IMR-90 (cell line): Measurements from ENCODE around the gene CDH13. TPM values are rescaled to one million over a fixed set of nuclear protein-coding genes. Genes with fewer than 3 reads are reported as not detected.

ENCODE experiments used
- ATAC-seq: fragments of 200-7000 bp; cut with Tn5 transposase; 2 replicates; pipeline ENCODE4 v1.9.1; 2020; ENCODE audit warnings: low read depth, mild to moderate bottlenecking, moderate library complexity
- BruUV-seq: library from RNA; stranded (reverse); fragments of 400-500 nt; replicated peaks from 2 replicates; lab custom pipeline; 2021; lab: Mats Ljungman, UMichigan
- CTCF ChIA-PET: fragments of 300-600 bp; formaldehyde crosslinking; extraction: SDS; loops from one replicate; lab custom pipeline; 2021; ENCODE audit warnings: antibody characterized with exemption; lab: Yijun Ruan, JAX
- POLR2A ChIA-PET: fragments of 300-600 bp; sonication (Branson Sonifier 250); formaldehyde crosslinking; loops from one replicate; lab custom pipeline; 2022; ENCODE audit warnings: antibody characterized with exemption; ENCODE audit not compliant: unreplicated experiment; lab: Charles Lee
- DNase-seq: peaks from one replicate; pipeline ENCODE4 v3.0.0; 2013
- H2AFZ ChIP-seq: replicated peaks from 2 replicates; pipeline ENCODE3; 2013; ENCODE audit warnings: low read length, mild to moderate bottlenecking; ENCODE audit not compliant: poor library complexity
- H2AK5ac ChIP-seq: 2 replicates; pipeline ENCODE4 v1.6.1; 2013; ENCODE audit warnings: low read depth, low read length, inconsistent platforms
- H2AK9ac ChIP-seq: replicated peaks from 2 replicates; pipeline ENCODE3; 2013; ENCODE audit warnings: mild to moderate bottlenecking, low read depth, low read length, moderate library complexity; ENCODE audit not compliant: poor library complexity
- H2BK120ac ChIP-seq: 2 replicates; pipeline ENCODE4 v1.6.1; 2013; ENCODE audit warnings: low read depth, low read length, inconsistent platforms
- H2BK15ac ChIP-seq: 3 replicates; pipeline ENCODE4 v1.6.1; 2013; ENCODE audit warnings: low read depth, low read length, inconsistent platforms
- H2BK20ac ChIP-seq: 2 replicates; pipeline ENCODE4 v1.6.1; 2013; ENCODE audit warnings: low read depth, mild to moderate bottlenecking, inconsistent platforms, low read length, moderate library complexity
- H2BK5ac ChIP-seq: 2 replicates; pipeline ENCODE4 v1.6.1; 2013; ENCODE audit warnings: mild to moderate bottlenecking, low read depth, low read length, inconsistent platforms; ENCODE audit not compliant: poor library complexity, severe bottlenecking
- H3K14ac ChIP-seq: replicated peaks from 2 replicates; pipeline ENCODE4 v1.6.1; 2013; ENCODE audit warnings: low read depth, low read length, inconsistent platforms
- H3K18ac ChIP-seq: 2 replicates; pipeline ENCODE4 v1.6.1; 2013; ENCODE audit warnings: low read depth, low read length, control low read depth
- H3K23ac ChIP-seq: 2 replicates; pipeline ENCODE4 v1.6.1; 2013; ENCODE audit warnings: low read depth, low read length, inconsistent platforms
- H3K27ac ChIP-seq: 2 replicates; pipeline ENCODE4 v1.5.1; 2013; ENCODE audit warnings: mild to moderate bottlenecking, control low read depth, low read length; ENCODE audit not compliant: insufficient read depth
- H3K27me3 ChIP-seq: 2 replicates; pipeline ENCODE4 v1.6.1; 2013; ENCODE audit warnings: low read length; ENCODE audit not compliant: control insufficient read depth, insufficient read depth
- H3K36me3 ChIP-seq: 2 replicates; pipeline ENCODE4 v1.6.1; 2013; ENCODE audit warnings: low read length, mixed read lengths; ENCODE audit not compliant: control insufficient read depth, insufficient read depth
- H3K4ac ChIP-seq: 2 replicates; pipeline ENCODE4 v1.6.1; 2013; ENCODE audit warnings: low read depth, low read length, inconsistent platforms
- H3K4me1 ChIP-seq: 2 replicates; pipeline ENCODE4 v1.6.1; 2013; ENCODE audit warnings: low read length, mixed read lengths; ENCODE audit not compliant: control insufficient read depth, insufficient read depth
- H3K4me2 ChIP-seq: 2 replicates; pipeline ENCODE4 v1.6.1; 2013; ENCODE audit warnings: low read depth, mild to moderate bottlenecking, control low read depth, low read length, moderate library complexity
- H3K4me3 ChIP-seq: 2 replicates; pipeline ENCODE4 v1.5.1; 2013; ENCODE audit warnings: low read depth, mild to moderate bottlenecking, control low read depth, low read length, moderate library complexity; ENCODE audit not compliant: insufficient read depth
- H3K56ac ChIP-seq: 2 replicates; pipeline ENCODE4 v1.6.1; 2013; ENCODE audit warnings: low read length, inconsistent platforms; ENCODE audit not compliant: insufficient read depth; ENCODE audit errors: extremely low read depth
- H3K79me1 ChIP-seq, 2 experiments: 2 replicates each; pipeline ENCODE4 v1.6.1; 2013; ENCODE audit warnings: low read length in 2 of 2, inconsistent platforms in 1 of 2, low read depth in 1 of 2
- H3K9ac ChIP-seq: 2 replicates; pipeline ENCODE4 v1.6.1; 2013; ENCODE audit warnings: low read depth, low read length, control low read depth
- H3K9me1 ChIP-seq: 2 replicates; pipeline ENCODE4 v1.6.1; 2013; ENCODE audit warnings: low read length, inconsistent platforms; ENCODE audit not compliant: insufficient read depth
- H3K9me3 ChIP-seq: 2 replicates; pipeline ENCODE4 v1.6.1; 2013; ENCODE audit warnings: low read length; ENCODE audit not compliant: control insufficient read depth, insufficient read depth
- H4K20me1 ChIP-seq: 2 replicates; pipeline ENCODE4 v1.6.1; 2013; ENCODE audit warnings: low read length, inconsistent platforms; ENCODE audit not compliant: insufficient read depth
- H4K5ac ChIP-seq: 2 replicates; pipeline ENCODE4 v1.6.1; 2013; ENCODE audit warnings: mild to moderate bottlenecking, low read depth, low read length, control low read depth
- H4K8ac ChIP-seq, 2 experiments: 2 replicates each; pipeline ENCODE4 v1.6.1; 2013; ENCODE audit warnings: low read depth in 2 of 2, low read length in 2 of 2, control low read depth in 1 of 2, inconsistent platforms in 1 of 2
- H4K91ac ChIP-seq: 2 replicates; pipeline ENCODE4 v1.6.1; 2013; ENCODE audit warnings: low read depth, low read length, inconsistent platforms; ENCODE audit not compliant: insufficient read depth
- BHLHE40 ChIP-seq: fragments of 150-350 bp; IDR thresholded peaks from 2 replicates; pipeline ENCODE4 v1.6.1; 2016; ENCODE audit warnings: mild to moderate bottlenecking, low read depth, low read length
- CHD1 ChIP-seq: IDR thresholded peaks from 2 replicates; pipeline ENCODE4 v1.6.1; 2012; ENCODE audit warnings: low read depth, low read length, improper control_type of control experiment
- FOS ChIP-seq: fragments of 150-350 bp; IDR thresholded peaks from 2 replicates; pipeline ENCODE4 v1.6.1; 2016; ENCODE audit warnings: low read depth, low read length
- MAFK ChIP-seq: IDR thresholded peaks from 2 replicates; pipeline ENCODE4 v1.6.1; 2012; ENCODE audit warnings: low read depth, low read length, improper control_type of control experiment
- MAZ ChIP-seq: IDR thresholded peaks from 2 replicates; pipeline ENCODE4 v1.6.1; 2012; ENCODE audit warnings: low read depth, mild to moderate bottlenecking, low read length, improper control_type of control experiment, moderate library complexity, borderline replicate concordance
- MXI1 ChIP-seq: IDR thresholded peaks from 2 replicates; pipeline ENCODE4 v1.6.1; 2012; ENCODE audit warnings: low read depth, mild to moderate bottlenecking, low read length, moderate library complexity, borderline replicate concordance
- NFE2L2 ChIP-seq: fragments of 150-350 bp; IDR thresholded peaks from 2 replicates; pipeline ENCODE4 v1.6.1; 2016; ENCODE audit warnings: low read depth, mild to moderate bottlenecking, low read length
- POLR2A ChIP-seq: IDR thresholded peaks from 2 replicates; pipeline ENCODE4 v1.6.1; 2012; ENCODE audit warnings: mild to moderate bottlenecking, low read depth, low read length
- RFX5 ChIP-seq: IDR thresholded peaks from 2 replicates; pipeline ENCODE4 v1.8.0; 2012; ENCODE audit warnings: low read depth, mild to moderate bottlenecking, low read length, moderate library complexity
- SMC3 ChIP-seq: fragments of 150-350 bp; IDR thresholded peaks from 2 replicates; pipeline ENCODE4 v1.6.1; 2016; ENCODE audit warnings: low read depth, mild to moderate bottlenecking, antibody characterized with exemption, low read length, moderate library complexity
- whole genome bisulfite sequencing, 2 experiments: methylation state at CpG; one replicate each; pipeline versions ENCODE4 v1.1.5 to v1.1.7; 2013; ENCODE audit warnings: missing lambda C conversion rate in 2 of 2; ENCODE audit not compliant: insufficient read length in 1 of 2; ENCODE audit errors: extremely low coverage in 2 of 2; 5-methylcytosine and 5-hydroxymethylcytosine counted together
- dilution Hi-C: fragments of 300-500 bp; cut with HindIII; formaldehyde crosslinking; loops from one replicate; pipeline ENCODE4 v1.14.3; 2018; ENCODE audit warnings: low sequenced_read_pairs; ENCODE audit not compliant: unreplicated experiment
- in situ Hi-C: fragments of 300-500 bp; cut with MboI; formaldehyde crosslinking; loops from 3 replicates; pipeline ENCODE4 v1.14.3; 2019; ENCODE audit warnings: low sequenced_read_pairs, inconsistent platforms, mixed read lengths
- intact Hi-C: fragments of 100-400 bp; cut with micrococcal nuclease; formaldehyde crosslinking; loops from 2 replicates; pipeline ENCODE4 v1.10.0; 2022
- polyA plus RNA-seq, 3 experiments: library from polyadenylated mRNA; depleted of rRNA; stranded (reverse); fragments of >200 nt; gene quantifications; 2 replicates each; pipeline ENCODE4 v1.2.3, GENCODE V29; 2012; ENCODE audit warnings: low replicate concordance in 1 of 3
- total RNA-seq: library from RNA; depleted of rRNA; stranded (reverse); fragments of >200 nt; gene quantifications from 2 replicates; pipeline ENCODE4 v1.2.3, GENCODE V29; 2012
- TF ChIP-seq, protein P1 (sequence below): conservative IDR thresholded peaks from 2 replicates; pipeline ENCODE4 v1.5.1; 2012; ENCODE audit warnings: mild to moderate bottlenecking, low read depth, low read length, improper control_type of control experiment

CDH13 gene
- total and polyA plus RNA-seq, 2 of the 4 experiments (the other 2 are of a cell fraction), result 61.6 to 74.7 TPM

DNA sequence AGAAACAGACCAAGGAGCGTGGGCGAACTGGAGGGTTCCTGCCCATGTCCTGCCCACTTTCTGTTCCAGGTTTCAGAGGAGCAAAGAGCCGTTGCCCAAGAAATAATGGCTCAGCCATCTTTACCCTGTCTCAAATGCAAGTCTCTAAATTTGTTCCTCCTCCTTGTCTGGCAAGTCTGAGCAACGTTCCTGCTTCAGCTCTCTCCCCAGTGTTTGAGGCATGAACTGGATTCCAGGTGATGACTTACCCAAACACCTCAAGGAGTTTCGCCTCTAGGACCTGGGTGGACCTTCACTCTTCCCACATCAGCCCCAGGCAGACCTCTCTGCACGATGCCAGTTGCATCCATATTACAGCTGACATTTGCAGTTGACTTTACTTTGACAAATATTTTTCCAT is 659.2 kb downstream of the CDH13 start:
- H2AK5ac ChIP-seq, result no peak overlapping the region
- no peak overlapping the region for H3K23ac ChIP-seq
- H3K4me2 ChIP-seq, result no peak overlapping the region
- no peak overlapping the region for H4K8ac ChIP-seq
- H3K36me3 ChIP-seq, result no peaks in the 10 kb centered on the region
- in situ Hi-C loops (no loop called here), dilution Hi-C loops (no loop called here), intact Hi-C loops (no loop called here)
- H3K18ac ChIP-seq, result no peak overlapping the region
- H2AFZ ChIP-seq, result no peak overlapping the region
- no peak for TF ChIP-seq NFE2L2
- no peak for TF ChIP-seq FOS
- TF ChIP-seq BHLHE40, result no peak
- TF ChIP-seq CHD1, result no peak
- TF ChIP-seq, protein P1, sequence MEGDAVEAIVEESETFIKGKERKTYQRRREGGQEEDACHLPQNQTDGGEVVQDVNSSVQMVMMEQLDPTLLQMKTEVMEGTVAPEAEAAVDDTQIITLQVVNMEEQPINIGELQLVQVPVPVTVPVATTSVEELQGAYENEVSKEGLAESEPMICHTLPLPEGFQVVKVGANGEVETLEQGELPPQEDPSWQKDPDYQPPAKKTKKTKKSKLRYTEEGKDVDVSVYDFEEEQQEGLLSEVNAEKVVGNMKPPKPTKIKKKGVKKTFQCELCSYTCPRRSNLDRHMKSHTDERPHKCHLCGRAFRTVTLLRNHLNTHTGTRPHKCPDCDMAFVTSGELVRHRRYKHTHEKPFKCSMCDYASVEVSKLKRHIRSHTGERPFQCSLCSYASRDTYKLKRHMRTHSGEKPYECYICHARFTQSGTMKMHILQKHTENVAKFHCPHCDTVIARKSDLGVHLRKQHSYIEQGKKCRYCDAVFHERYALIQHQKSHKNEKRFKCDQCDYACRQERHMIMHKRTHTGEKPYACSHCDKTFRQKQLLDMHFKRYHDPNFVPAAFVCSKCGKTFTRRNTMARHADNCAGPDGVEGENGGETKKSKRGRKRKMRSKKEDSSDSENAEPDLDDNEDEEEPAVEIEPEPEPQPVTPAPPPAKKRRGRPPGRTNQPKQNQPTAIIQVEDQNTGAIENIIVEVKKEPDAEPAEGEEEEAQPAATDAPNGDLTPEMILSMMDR, result no peak
- TF ChIP-seq MAFK, result no peak
- no peak for TF ChIP-seq MXI1
- TF ChIP-seq MAZ, result no peak
- no peak for TF ChIP-seq POLR2A
- no peak for TF ChIP-seq RFX5
- no peak for TF ChIP-seq SMC3
- H3K4me3 ChIP-seq, result no peak overlapping the region
- H4K20me1 ChIP-seq, result no peaks in the 10 kb centered on the region
- no peak overlapping the region for H3K27ac ChIP-seq
- H3K14ac ChIP-seq, result no peak overlapping the region
- DNase-seq, result no peak
- H3K9me1 ChIP-seq, result no peaks in the 10 kb centered on the region
- no peak overlapping the region for H2BK20ac ChIP-seq
- H3K9me3 ChIP-seq, result no peaks in the 10 kb centered on the region
- H2BK5ac ChIP-seq, result no peak overlapping the region
- ChIA-PET POLR2A (no interaction called here), CTCF (no interaction called here)
- H3K56ac ChIP-seq, result no peak overlapping the region
- H3K27me3 ChIP-seq, result no peaks in the 10 kb centered on the region
- no peak overlapping the region for H4K91ac ChIP-seq
- H3K9ac ChIP-seq, result no peak overlapping the region
- H3K4me1 ChIP-seq, result no peaks in the 10 kb centered on the region
- H2AK9ac ChIP-seq, result no peak overlapping the region
- H3K79me1 ChIP-seq, result no peaks in the 10 kb centered on the region
- no peak overlapping the region for H2BK120ac ChIP-seq
- H4K5ac ChIP-seq, result no peak overlapping the region
- no peak for ATAC-seq
- no peak overlapping the region for H3K4ac ChIP-seq
- no peak overlapping the region for H2BK15ac ChIP-seq
- BruUV-seq, result no TSS peak
- 84% methylated on average over 3 of the region's 6 CpGs; no CpG with 5 or more reads in 1 of the 2 experiments for WGBS, 2 experiments
